Endothelial cell of umbilical vein (primary cell): Measurements from ENCODE around the gene RHOF. TPM values are rescaled to one million over a fixed set of nuclear protein-coding genes. Genes with fewer than 3 reads are reported as not detected.

Source experiments
- BruUV-seq: library from RNA; stranded (reverse); fragments of 400-500 nt; replicated peaks from 2 replicates; lab custom pipeline; 2021; lab: Mats Ljungman, UMichigan
- CTCF ChIA-PET: fragments of 300-600, 350-600 bp; sonication (Branson Sonifier 250); formaldehyde crosslinking; loops from one replicate; lab custom pipeline; 2021; ENCODE audit warnings: antibody characterized with exemption, inconsistent platforms; lab: Charles Lee
- POLR2A ChIA-PET: fragments of 300-600, 350-600 bp; sonication (Branson Sonifier 250); formaldehyde crosslinking; loops from one replicate; lab custom pipeline; 2021; ENCODE audit warnings: antibody characterized with exemption, inconsistent platforms; lab: Charles Lee
- DNase-seq: peaks from one replicate; pipeline ENCODE4 v3.0.0-alpha.2; 2011; ENCODE audit warnings: low read depth, low spot score
- FAIRE-seq: peaks from 2 replicates; lab custom pipeline; 2011; peaks lifted over from hg19 to GRCh38; lab: Jason Lieb, UNC
- H2AFZ ChIP-seq: 2 replicates; pipeline ENCODE4 v1.6.0; 2012; ENCODE audit warnings: low read depth, low read length, control low read depth, inconsistent platforms
- H3K27ac ChIP-seq: 2 replicates; pipeline ENCODE4 v1.5.1; 2011; ENCODE audit warnings: low read depth, mild to moderate bottlenecking, control low read depth, low read length, moderate library complexity; ENCODE audit not compliant: insufficient read depth
- H3K27me3 ChIP-seq, 2 experiments: 2 replicates each; pipeline versions ENCODE4 v1.6.0 to v1.6.1; 2011; ENCODE audit warnings: low read length in 2 of 2, mixed read lengths in 1 of 2; ENCODE audit not compliant: control insufficient read depth in 2 of 2, insufficient read depth in 2 of 2
- H3K36me3 ChIP-seq, 2 experiments: 2 replicates in 1 of 2; 3 replicates in 1 of 2; pipeline ENCODE4 v1.5.1; 2011; ENCODE audit warnings: low read length in 2 of 2, mild to moderate bottlenecking in 1 of 2, moderate library complexity in 1 of 2; ENCODE audit not compliant: control insufficient read depth in 2 of 2, insufficient read depth in 2 of 2; ENCODE audit errors: extremely low read depth in 1 of 2
- H3K4me1 ChIP-seq: 3 replicates; pipeline ENCODE4 v1.5.1; 2011; ENCODE audit warnings: mild to moderate bottlenecking, low read length; ENCODE audit not compliant: control insufficient read depth, insufficient read depth; ENCODE audit errors: extremely low read depth
- H3K4me2 ChIP-seq: 2 replicates; pipeline ENCODE4 v1.6.1; 2011; ENCODE audit warnings: low read length, control low read depth, mixed read lengths; ENCODE audit not compliant: insufficient read depth
- H3K4me3 ChIP-seq, 3 experiments: fragments of 200-600 bp in 1 of 3; sonication (generic), shearing (Covaris generic) in 1 of 3; replicated peaks in 1 of 3; 2 replicates each; pipeline ENCODE4 v1.5.1; 2011 to 2016; ENCODE audit warnings: control low read depth in 3 of 3, low read length in 3 of 3, mild to moderate bottlenecking in 2 of 3, inconsistent platforms in 1 of 3, low read depth in 1 of 3, moderate library complexity in 1 of 3; ENCODE audit not compliant: insufficient read depth in 1 of 3
- H3K79me2 ChIP-seq: 2 replicates; pipeline ENCODE4 v1.6.0; 2012; ENCODE audit warnings: low read length, inconsistent platforms; ENCODE audit not compliant: control insufficient read depth, insufficient read depth
- H3K9ac ChIP-seq: replicated peaks from 2 replicates; pipeline ENCODE3; 2011; ENCODE audit warnings: low read length, control low read depth; ENCODE audit not compliant: insufficient read depth; ENCODE audit errors: extremely low read depth
- H3K9me1 ChIP-seq: replicated peaks from 3 replicates; pipeline ENCODE4 v1.6.0; 2011; ENCODE audit warnings: mild to moderate bottlenecking, low read length; ENCODE audit not compliant: control insufficient read depth, insufficient read depth; ENCODE audit errors: extremely low read depth
- H3K9me3 ChIP-seq: replicated peaks from 2 replicates; pipeline ENCODE4 v1.5.1; 2012; ENCODE audit warnings: low read length, inconsistent platforms; ENCODE audit not compliant: control insufficient read depth, insufficient read depth
- H4K20me1 ChIP-seq: replicated peaks from 2 replicates; pipeline ENCODE3; 2011; ENCODE audit warnings: mild to moderate bottlenecking, low read length; ENCODE audit not compliant: control insufficient read depth, insufficient read depth; ENCODE audit errors: extremely low read depth
- CTCF ChIP-seq, 2 donors: IDR thresholded peaks; 1 replicate in 1 of 2; 2 replicates in 1 of 2; pipeline ENCODE4 v1.5.1; 2011; ENCODE audit warnings: low read length in 2 of 2, mild to moderate bottlenecking in 2 of 2, moderate library complexity in 2 of 2, control low read depth in 1 of 2, inconsistent platforms in 1 of 2, low read depth in 1 of 2; ENCODE audit not compliant: insufficient read depth in 1 of 2; ENCODE audit errors: extremely low read depth in 1 of 2
- EZH2 ChIP-seq: IDR thresholded peaks from 2 replicates; pipeline ENCODE4 v1.6.1; 2012; ENCODE audit warnings: borderline replicate concordance, low read depth, mild to moderate bottlenecking, moderate library complexity, low read length, inconsistent platforms; ENCODE audit not compliant: severe bottlenecking
- FOS ChIP-seq: IDR thresholded peaks from 2 replicates; pipeline ENCODE4 v1.6.1; 2011; ENCODE audit warnings: mild to moderate bottlenecking, low read length, moderate library complexity, borderline replicate concordance; ENCODE audit not compliant: insufficient read depth
- GATA2 ChIP-seq: IDR thresholded peaks from 2 replicates; pipeline ENCODE4 v1.7.0; 2011; ENCODE audit warnings: low read depth, mild to moderate bottlenecking, moderate library complexity, mixed read lengths, low read length; ENCODE audit not compliant: insufficient read length, insufficient read depth
- JUN ChIP-seq: IDR thresholded peaks from 2 replicates; pipeline ENCODE4 v1.6.1; 2011; ENCODE audit warnings: borderline replicate concordance, low read depth; ENCODE audit not compliant: insufficient read length, insufficient read depth
- MYC ChIP-seq: IDR thresholded peaks from one replicate; pipeline ENCODE4 v1.6.1; 2011; ENCODE audit warnings: mild to moderate bottlenecking, low read depth, low read length
- POLR2A ChIP-seq: IDR thresholded peaks from 2 replicates; pipeline ENCODE4 v1.6.1; 2012; ENCODE audit warnings: low read depth, mild to moderate bottlenecking, control low read depth, low read length
- POLR2AphosphoS5 ChIP-seq: IDR thresholded peaks from 2 replicates; pipeline ENCODE4 v1.6.1; 2012; ENCODE audit warnings: low read depth, mild to moderate bottlenecking, control low read depth, low read length, moderate library complexity; ENCODE audit not compliant: insufficient read depth
- dilution Hi-C: fragments of 300-500 bp; cut with MboI; formaldehyde crosslinking; loops from one replicate; pipeline ENCODE4 v1.15.0; 2019; ENCODE audit warnings: low sequenced_read_pairs; ENCODE audit not compliant: extremely low pct_ligation_motif_present
- intact Hi-C: fragments of 100-400 bp; cut with micrococcal nuclease; formaldehyde crosslinking; loops from one replicate; pipeline ENCODE4 v1.10.0; 2022
- polyA plus RNA-seq, 4 experiments: library from polyadenylated mRNA; depleted of rRNA in 3 of 4; stranded (reverse) in 3 of 4; unstranded in 1 of 4; fragments of >200 nt; gene quantifications; 2 replicates each; pipeline versions ENCODE4 v1.2.1 to v1.2.3, GENCODE V29; 2011 to 2012; ENCODE audit warnings: missing spikeins in 1 of 4
- total RNA-seq: library from RNA; stranded (reverse); gene quantifications from 2 replicates; pipeline ENCODE4 v1.2.3, GENCODE V29; 2021
- TF ChIP-seq, protein P1 (sequence below): IDR thresholded peaks from 2 replicates; pipeline ENCODE4 v1.6.1; 2011; ENCODE audit not compliant: insufficient read depth, insufficient read length

The RHOF gene
- total and polyA plus RNA-seq, 2 donors (not counting 3 experiments of a cell fraction or from before 2014, with no cell fraction given), result 9.3 to 22.3 TPM

GRCh38 chr12:121754836-121755235, 38.7 kb downstream of the RHOF start:
- dilution Hi-C loops, result no loop called here
- H3K9me1 ChIP-seq, result no peaks in the 10 kb centered on the region
- H3K79me2 ChIP-seq, result no peaks in the 10 kb centered on the region
- CTCF ChIA-PET, result interaction anchor here (0.5 to 1.3 kb wide), 2 partner anchors 19 to 33 kb away, joined by 3 to 4 read pairs; no protein-coding TSS in a partner anchor
- H3K27me3 ChIP-seq, result no peaks in the 10 kb centered on the region
- BruUV-seq, result no TSS peak
- FAIRE-seq (no peak), DNase-seq (no peak)
- H3K4me1 ChIP-seq, result peaks cover 4% of the 10 kb centered on the region
- no peak overlapping the region for H3K4me2 ChIP-seq
- intact Hi-C loops, result no loop called here
- no peak overlapping the region for H3K9ac ChIP-seq
- POLR2A ChIA-PET, result no interaction called here
- no peaks in the 10 kb centered on the region for H3K36me3 ChIP-seq
- H4K20me1 ChIP-seq, result no peaks in the 10 kb centered on the region
- no peaks in the 10 kb centered on the region for H3K9me3 ChIP-seq
- no peak for TF ChIP-seq CTCF (IDR thresholded peaks at IDR 0.05; ENCODE audit: extremely low read depth in 1 of 2, insufficient read depth in 1 of 2, low read depth in 1 of 2, low read length in 2 of 2)
- TF ChIP-seq POLR2A, result no peak
- TF ChIP-seq MYC, result no peak
- TF ChIP-seq FOS, result no peak
- no peak for TF ChIP-seq GATA2
- no peak for TF ChIP-seq POLR2AphosphoS5
- no peak for TF ChIP-seq EZH2
- TF ChIP-seq JUN, result no peak
- TF ChIP-seq, protein P1, sequence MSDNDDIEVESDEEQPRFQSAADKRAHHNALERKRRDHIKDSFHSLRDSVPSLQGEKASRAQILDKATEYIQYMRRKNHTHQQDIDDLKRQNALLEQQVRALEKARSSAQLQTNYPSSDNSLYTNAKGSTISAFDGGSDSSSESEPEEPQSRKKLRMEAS, result no peak
- no peak overlapping the region for H2AFZ ChIP-seq
- no peak overlapping the region for H3K4me3 ChIP-seq
- no peak overlapping the region for H3K27ac ChIP-seq
